ENCODE measurements around the gene GSG1L.

DNA sequence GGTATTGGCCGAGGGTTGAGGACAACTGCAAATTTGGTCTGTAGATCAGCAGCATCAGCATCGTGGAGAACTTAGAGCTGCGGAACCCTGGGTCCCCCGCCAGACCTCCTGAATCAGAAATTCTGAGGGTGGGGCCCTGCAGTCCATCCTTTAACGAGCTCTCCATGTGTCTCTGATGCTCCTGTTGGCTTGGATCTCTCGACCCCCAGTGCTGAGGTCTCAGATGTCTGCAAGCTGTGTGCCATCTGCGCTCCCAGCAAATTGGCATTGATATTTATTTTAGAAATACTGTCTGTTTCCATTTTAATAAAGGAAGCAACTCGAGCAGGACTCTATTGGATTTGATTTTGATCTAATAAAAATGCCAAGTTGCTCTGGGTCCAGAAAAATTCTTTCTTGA lies 263.6 kb downstream of the GSG1L start:
- TF ChIP-seq JUNB (CRISPR knock-in tag; conservative IDR thresholded peaks at IDR 0.05) (no peak), SIN3A (IDR thresholded peaks at IDR 0.05; ENCODE audit: borderline replicate concordance in 2 of 2, control insufficient read depth in 1 of 2, low read depth in 2 of 2, low read length in 2 of 2) (no peak), JUN (IDR thresholded peaks at IDR 0.05; ENCODE audit: borderline replicate concordance, low read depth, low read length) (no peak), JUN (CRISPR knock-in tag; IDR thresholded peaks at IDR 0.05; ENCODE audit: borderline replicate concordance) (no peak), CHD2 (IDR thresholded peaks at IDR 0.05; ENCODE audit: low read depth, low read length) (no peak)
- TF ChIP-seq, protein P1, sequence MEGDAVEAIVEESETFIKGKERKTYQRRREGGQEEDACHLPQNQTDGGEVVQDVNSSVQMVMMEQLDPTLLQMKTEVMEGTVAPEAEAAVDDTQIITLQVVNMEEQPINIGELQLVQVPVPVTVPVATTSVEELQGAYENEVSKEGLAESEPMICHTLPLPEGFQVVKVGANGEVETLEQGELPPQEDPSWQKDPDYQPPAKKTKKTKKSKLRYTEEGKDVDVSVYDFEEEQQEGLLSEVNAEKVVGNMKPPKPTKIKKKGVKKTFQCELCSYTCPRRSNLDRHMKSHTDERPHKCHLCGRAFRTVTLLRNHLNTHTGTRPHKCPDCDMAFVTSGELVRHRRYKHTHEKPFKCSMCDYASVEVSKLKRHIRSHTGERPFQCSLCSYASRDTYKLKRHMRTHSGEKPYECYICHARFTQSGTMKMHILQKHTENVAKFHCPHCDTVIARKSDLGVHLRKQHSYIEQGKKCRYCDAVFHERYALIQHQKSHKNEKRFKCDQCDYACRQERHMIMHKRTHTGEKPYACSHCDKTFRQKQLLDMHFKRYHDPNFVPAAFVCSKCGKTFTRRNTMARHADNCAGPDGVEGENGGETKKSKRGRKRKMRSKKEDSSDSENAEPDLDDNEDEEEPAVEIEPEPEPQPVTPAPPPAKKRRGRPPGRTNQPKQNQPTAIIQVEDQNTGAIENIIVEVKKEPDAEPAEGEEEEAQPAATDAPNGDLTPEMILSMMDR (IDR thresholded peaks at IDR 0.05 in 2 of 3, conservative IDR thresholded peaks at IDR 0.05 in 1 of 3; ENCODE audit: insufficient read depth in 2 of 3, low read depth in 1 of 3, low read length in 3 of 3), result no peak

All from K562 (cell line).